Heart right ventricle (tissue), 16 donors: ENCODE data around the gene SLX4IP. TPM values are rescaled to one million over a fixed set of nuclear protein-coding genes. Genes with fewer than 3 reads are reported as not detected.
A peak's percentile ranks its signal among the peaks of the same experiment; 100 is the strongest.

Source experiments
- ATAC-seq, 8 donors: fragments of 200-7000 bp; cut with Tn5 transposase; one replicate each; pipeline ENCODE4 v1.9.1; 2020; ENCODE audit warnings: mild to moderate bottlenecking in 8 of 8, moderate library complexity in 8 of 8, moderate number of reproducible peaks in 1 of 8
- DNase-seq, 2 donors: peaks; one replicate each; pipeline ENCODE4 v3.0.0-alpha.2; 2020
- H3K27ac ChIP-seq, 10 donors: fragments of 200-600 bp; sonication (generic) in 2 of 10; one replicate each; pipeline versions ENCODE4 v1.5.0 to v1.8.0; 2020 to 2022; ENCODE audit warnings: mild to moderate bottlenecking in 3 of 10
- H3K27me3 ChIP-seq, 7 donors: fragments of 200-600 bp; one replicate each; pipeline ENCODE4 v1.8.0; 2021 to 2022; ENCODE audit warnings: mild to moderate bottlenecking in 2 of 7
- H3K36me3 ChIP-seq, 9 donors: fragments of 200-600 bp; sonication (generic) in 1 of 9; one replicate each; pipeline versions ENCODE4 v1.5.0 to v1.8.0; 2020 to 2022; ENCODE audit warnings: mild to moderate bottlenecking in 2 of 9
- H3K4me1 ChIP-seq, 9 donors: fragments of 200-600 bp; sonication (generic) in 1 of 9; one replicate each; pipeline versions ENCODE4 v1.5.0 to v1.8.0; 2020 to 2022; ENCODE audit warnings: mild to moderate bottlenecking in 4 of 9
- H3K4me3 ChIP-seq, 10 donors: fragments of 200-600 bp; sonication (generic) in 2 of 10; one replicate each; pipeline versions ENCODE4 v1.5.0 to v1.8.0; 2020 to 2022; ENCODE audit warnings: mild to moderate bottlenecking in 7 of 10, moderate library complexity in 2 of 10
- H3K9me3 ChIP-seq, 11 donors: fragments of 200-600 bp in 10 of 11; sonication (generic) in 2 of 11; one replicate each; pipeline versions ENCODE4 v1.5.0 to v1.8.0; 2013 to 2022; ENCODE audit warnings: mild to moderate bottlenecking in 2 of 11, control low read depth in 1 of 11, moderate library complexity in 1 of 11
- CTCF ChIP-seq, 9 donors: fragments of 200-600 bp; sonication (generic) in 2 of 9; IDR thresholded peaks; one replicate each; pipeline versions ENCODE4 v1.5.0 to v1.8.0; 2021 to 2022; ENCODE audit warnings: antibody characterized with exemption in 9 of 9, mild to moderate bottlenecking in 5 of 9, moderate library complexity in 1 of 9
- WGBS, 2 donors: extraction: QIAGEN DNeasy Blood & Tissue Kit; methylation state at CpG; one replicate each; pipeline ENCODE4 v1.1.7; 2013; ENCODE audit warnings: inconsistent platforms in 1 of 2; 5-methylcytosine and 5-hydroxymethylcytosine counted together
- intact Hi-C, 10 donors: fragments of 100-400 bp; cut with DNase I; formaldehyde crosslinking; loops; one replicate each; pipeline versions ENCODE4 v1.11.1 to v1.14.2; 2022
- polyA plus RNA-seq, 2 donors: library from polyadenylated mRNA; stranded (reverse); fragments of 200-250 nt; gene quantifications; one replicate each; pipeline ENCODE4 v1.2.3, GENCODE V29; 2013
- total RNA-seq, 10 donors: library from RNA; stranded (reverse); fragmentation: NEBNext Ultra II Directional in 3 of 10; extraction: Animal tissue kit (Norgen Biotek cat#: 25700) in 3 of 10; gene quantifications; one replicate each; pipeline versions ENCODE4 v1.2.1 to v1.2.4, GENCODE V29; 2021 to 2023
- donor health status: Arrhythmogenic right ventricular cardiomyopathy.
- donor health status: ischemic (EF 13 %, LVEDD 7.1; RV severe dilation, severe dysfunction).
- donor health status: healthy with polysubstance abuse.
- donor health status: DM: no; HTN: yes; CAD: no.
- donor health status: DM: no; HTN: no; CAD: no.
- donor health status: ischemic (EF 25% LVEDD 6.9; RV normal size, moderate dysfunction).
- donor health status: ischemic (EF 25% LVEDD 5.7; RV mildly dilated, moderate dysfunction).
- donor health status: healthy.
- donor health status: DM: yes; HTN: yes; CAD: no.
- donor health status: Ischemic cardiomyopathy.
- donor health status: ischemic (EF 35%, LVEDD 5.7; RV mildly dilated, moderate dysfunction).
- donor health status: nonischemic (EF 11% LVEDD 7.7; RV severe dilation, severe dysfunction).
- donor health status: DM: yes; HTN: yes; CAD: no.
- donor health status: PGD.
- donor health status: ischemic (EF 29% LVEDD 5.4; RV normal size, mild dysfunction).
- donor health status: nonischemic (EF 23%, LVEDD 6.1; RV moderate dilation, normal function).

The SLX4IP gene
- total and polyA plus RNA-seq, 12 donors: 0.71 to 3.1 (median 2.6) TPM

DNA sequence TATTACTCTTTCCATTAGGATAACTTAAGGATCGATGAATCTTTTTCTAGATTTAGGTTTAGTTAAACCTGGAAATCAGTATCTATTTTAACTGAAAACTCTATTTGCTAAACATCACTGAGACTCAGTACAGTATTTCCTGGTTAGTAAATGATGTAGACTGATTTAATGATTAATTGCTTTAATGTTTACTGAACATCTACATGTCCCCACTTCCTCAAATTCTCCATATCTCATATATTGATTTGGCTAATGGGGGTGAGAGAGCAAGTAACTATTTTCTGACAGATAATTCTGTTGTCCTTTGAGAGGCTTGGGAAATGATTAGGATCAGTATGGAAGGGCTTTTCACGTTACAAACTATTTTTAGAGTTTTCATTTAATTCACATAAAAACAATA lies 11.4 kb upstream of the SLX4IP start:
- intact Hi-C loops: loop anchor here in 3 of 10 donors (10.0 kb wide), 2 partner anchors 439 to 449 kb away; no protein-coding TSS in a partner anchor
- ATAC-seq: no peak
- H3K4me1 ChIP-seq: peaks cover 0 to 43% (median 10%) of the 10 kb centered on the region in 9 donors

DNA sequence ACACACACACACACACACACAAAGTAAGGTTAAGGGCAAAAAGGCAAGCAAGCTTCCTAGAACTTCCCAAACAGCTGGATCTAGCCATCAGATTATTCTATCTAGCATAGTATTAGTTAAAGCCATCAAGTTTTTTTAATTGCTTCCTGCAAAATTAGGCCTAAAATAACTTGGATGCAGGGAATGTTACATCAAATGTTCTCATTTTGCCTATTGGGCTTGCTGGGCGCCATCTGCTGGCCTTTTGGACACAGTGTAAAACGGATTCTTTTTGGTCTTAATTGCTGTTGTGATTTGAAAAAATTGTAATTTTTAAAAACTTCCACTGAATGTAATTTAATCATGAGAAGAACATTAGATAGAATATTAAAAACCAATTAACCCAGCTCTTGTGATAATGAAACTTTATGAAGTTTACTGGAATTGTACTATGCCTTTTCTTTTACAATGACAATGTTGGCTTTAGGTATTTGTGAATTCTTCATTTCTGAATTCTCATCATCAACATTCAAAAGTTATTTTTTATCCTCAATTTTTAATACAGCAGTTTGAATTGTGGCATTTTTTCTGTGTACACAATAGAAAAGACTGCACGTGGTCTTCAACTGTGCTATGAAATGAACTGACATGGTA lies 7.9 kb upstream of the SLX4IP start:
- TF ChIP-seq CTCF (IDR thresholded peaks at IDR 0.05): peak; percentile 52 to 87 (median 76)
- peak in 4 of 8 donors; percentile 50 to 64 (median 57) for ATAC-seq
- H3K4me3 ChIP-seq: no peak overlapping the region
- intact Hi-C loops: loop anchor here (2.0 to 10.0 kb wide), 5 partner anchors 335 to 452 kb away; no protein-coding TSS in a partner anchor
- DNase-seq: peak; percentile 39 to 46
- H3K27ac ChIP-seq: no peak overlapping the region
- H3K4me1 ChIP-seq: peaks cover 0 to 71% (median 34%) of the 10 kb centered on the region in 9 donors
- no peaks in the 10 kb centered on the region for H3K9me3 ChIP-seq
- H3K27me3 ChIP-seq: no peaks in the 10 kb centered on the region
- peaks cover 0 to 29% (median 0%) of the 10 kb centered on the region in 9 donors for H3K36me3 ChIP-seq
- 26 to 39% methylated on average over 3 of the region's 3 CpGs for WGBS, 2 donors

More for the DNA sequence above, 11.4 kb upstream of the SLX4IP start:
- 69 to 80% methylated on average over 2 of the region's 2 CpGs for WGBS, 2 donors
- no peaks in the 10 kb centered on the region for H3K27me3 ChIP-seq
- H3K9me3 ChIP-seq: no peaks in the 10 kb centered on the region
- DNase-seq: no peak
- no peak for TF ChIP-seq CTCF (IDR thresholded peaks at IDR 0.05)
- peaks cover 0 to 47% (median 4%) of the 10 kb centered on the region in 9 donors for H3K36me3 ChIP-seq
- H3K4me3 ChIP-seq: no peak overlapping the region
- no peak overlapping the region for H3K27ac ChIP-seq

- no peak for ATAC-seq
- Histone ChIP-seq H3K4me3 (no peak overlapping the region), H3K36me3 (peaks cover 0 to 27% (median 0%) of the 10 kb centered on the region in 9 donors), H3K27ac (no peak overlapping the region), H3K4me1 (peaks cover 3 to 77% (median 42%) of the 10 kb centered on the region in 9 donors), H3K9me3 (no peaks in the 10 kb centered on the region), H3K27me3 (no peaks in the 10 kb centered on the region)
- no peak for TF ChIP-seq CTCF (IDR thresholded peaks at IDR 0.05)
- intact Hi-C loops: loop anchor here in 9 of 10 donors (5.0 to 10.0 kb wide), 4 partner anchors 336 to 453 kb away; no protein-coding TSS in a partner anchor
- no peak for DNase-seq
Observed at GRCh38 chr20:10428008-10428407, 7.1 kb upstream of the SLX4IP start.

GRCh38 chr20:10429443-10429981 lies 5.6 kb upstream of the SLX4IP start:
- peaks cover 0 to 18% (median 0%) of the 10 kb centered on the region in 9 donors for H3K36me3 ChIP-seq
- WGBS, 2 donors: 72% methylated on average over 5 of the region's 5 CpGs
- H3K27me3 ChIP-seq: no peaks in the 10 kb centered on the region
- ATAC-seq: no peak
- intact Hi-C loops: loop anchor here in 9 of 10 donors (5.0 to 10.0 kb wide), 4 partner anchors 337 to 455 kb away; no protein-coding TSS in a partner anchor
- peaks cover 3 to 83% (median 45%) of the 10 kb centered on the region in 9 donors for H3K4me1 ChIP-seq
- DNase-seq: no peak
- H3K9me3 ChIP-seq: no peaks in the 10 kb centered on the region
- TF ChIP-seq CTCF (IDR thresholded peaks at IDR 0.05): no peak
- H3K4me3 ChIP-seq: no peak overlapping the region
- peak overlapping the region in 2 of 10 donors; percentile 25 to 43 for H3K27ac ChIP-seq
